Neural crest cell (in vitro differentiated cells): ENCODE results near the gene TMUB1. TPM values are rescaled to one million over a fixed set of nuclear protein-coding genes. Genes with fewer than 3 reads are reported as not detected.

Source experiments
- DNase-seq: peaks from one replicate; pipeline ENCODE4 v3.0.0; 2021; ENCODE audit warnings: low read depth, mixed read lengths, low spot score
- H3K27ac Mint-ChIP-seq: one replicate; pipeline ENCODE4 v1.8.0; 2021; ENCODE audit warnings: mild to moderate bottlenecking, mixed read lengths; ENCODE audit not compliant: unreplicated experiment
- H3K27me3 Mint-ChIP-seq: 2 replicates; pipeline ENCODE4 v1.8.0; 2021; ENCODE audit warnings: low read depth, mild to moderate bottlenecking, mixed read lengths
- H3K36me3 Mint-ChIP-seq: 2 replicates; pipeline ENCODE4 v1.8.0; 2021; ENCODE audit warnings: low read depth, mild to moderate bottlenecking, mixed read lengths
- H3K4me1 Mint-ChIP-seq: 2 replicates; pipeline ENCODE4 v1.8.0; 2021; ENCODE audit warnings: mixed read lengths
- H3K4me3 Mint-ChIP-seq: one replicate; pipeline ENCODE4 v1.8.0; 2021; ENCODE audit warnings: mild to moderate bottlenecking, mixed read lengths
- H3K9me3 Mint-ChIP-seq: 2 replicates; pipeline ENCODE4 v1.8.0; 2021; ENCODE audit warnings: mixed read lengths
- total RNA-seq: library from RNA; stranded (reverse); gene quantifications from 2 replicates; pipeline ENCODE4 v1.2.1, GENCODE V29; 2021
- TF ChIP-seq, protein P1 (sequence below): fragments of 200-600 bp; sonication (generic); conservative IDR thresholded peaks from 2 replicates; pipeline ENCODE4 v1.5.0; 2021; ENCODE audit warnings: antibody characterized with exemption, mild to moderate bottlenecking

Gene TMUB1
- total RNA-seq, 1 donor from 2014 or later = 44.9 TPM

DNA sequence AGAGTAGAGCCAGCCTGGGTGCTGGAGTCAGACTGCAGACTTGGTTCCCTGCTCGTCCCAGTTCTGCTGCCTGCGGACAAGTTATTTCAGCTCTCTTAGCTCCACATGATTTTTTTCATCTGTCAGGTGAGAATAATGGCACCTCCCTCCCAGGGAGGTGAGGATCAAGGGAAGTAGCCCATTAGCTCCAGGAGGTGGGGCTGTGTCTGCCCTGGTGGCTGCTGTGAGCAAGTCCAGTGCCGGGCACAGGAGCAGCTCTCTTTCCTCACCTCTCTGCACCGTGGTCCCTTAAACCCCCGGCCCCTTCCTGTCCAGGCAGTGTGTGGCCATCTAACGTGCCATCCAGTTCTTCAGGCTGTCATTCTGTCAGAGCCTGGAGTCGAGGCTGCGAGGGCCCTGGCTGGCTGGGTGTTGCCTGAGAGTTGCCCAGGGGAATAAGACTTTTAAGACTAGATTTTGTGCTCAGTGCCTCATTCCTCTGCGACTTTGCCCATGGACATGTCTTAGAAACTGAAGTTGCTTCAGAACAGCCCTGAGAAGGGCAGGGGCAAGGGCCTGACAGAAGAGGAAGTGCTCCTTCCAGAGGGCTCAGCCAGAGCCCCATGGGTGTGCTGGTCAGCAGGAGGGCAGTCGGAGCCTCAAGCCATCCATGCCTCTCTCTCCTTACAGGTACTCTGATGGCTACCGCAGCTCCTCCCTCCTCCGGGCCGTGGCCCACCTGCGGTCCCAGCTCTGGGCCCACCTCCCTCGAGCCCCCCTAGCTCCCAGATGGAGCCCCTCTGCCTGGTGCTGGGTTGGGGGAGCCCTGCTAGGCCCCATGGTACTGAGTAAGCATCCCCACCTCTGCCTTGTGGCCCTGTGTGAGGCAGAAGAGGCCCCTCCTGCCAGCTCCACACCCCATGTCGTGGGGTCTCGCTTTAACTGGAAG, 50.1 kb downstream of the TMUB1 start:
- no peak for DNase-seq
- Mint-ChIP-seq H3K4me1 (peaks cover 8% of the 10 kb centered on the region), H3K9me3 (no peaks in the 10 kb centered on the region), H3K27me3 (no peaks in the 10 kb centered on the region), H3K36me3 (no peaks in the 10 kb centered on the region), H3K4me3 (no peak overlapping the region), H3K27ac (no peak overlapping the region)
- TF ChIP-seq, protein P1, sequence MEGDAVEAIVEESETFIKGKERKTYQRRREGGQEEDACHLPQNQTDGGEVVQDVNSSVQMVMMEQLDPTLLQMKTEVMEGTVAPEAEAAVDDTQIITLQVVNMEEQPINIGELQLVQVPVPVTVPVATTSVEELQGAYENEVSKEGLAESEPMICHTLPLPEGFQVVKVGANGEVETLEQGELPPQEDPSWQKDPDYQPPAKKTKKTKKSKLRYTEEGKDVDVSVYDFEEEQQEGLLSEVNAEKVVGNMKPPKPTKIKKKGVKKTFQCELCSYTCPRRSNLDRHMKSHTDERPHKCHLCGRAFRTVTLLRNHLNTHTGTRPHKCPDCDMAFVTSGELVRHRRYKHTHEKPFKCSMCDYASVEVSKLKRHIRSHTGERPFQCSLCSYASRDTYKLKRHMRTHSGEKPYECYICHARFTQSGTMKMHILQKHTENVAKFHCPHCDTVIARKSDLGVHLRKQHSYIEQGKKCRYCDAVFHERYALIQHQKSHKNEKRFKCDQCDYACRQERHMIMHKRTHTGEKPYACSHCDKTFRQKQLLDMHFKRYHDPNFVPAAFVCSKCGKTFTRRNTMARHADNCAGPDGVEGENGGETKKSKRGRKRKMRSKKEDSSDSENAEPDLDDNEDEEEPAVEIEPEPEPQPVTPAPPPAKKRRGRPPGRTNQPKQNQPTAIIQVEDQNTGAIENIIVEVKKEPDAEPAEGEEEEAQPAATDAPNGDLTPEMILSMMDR = no peak

Other genes starting within 250 kb of the TMUB1 start
- gene AOC1, start 231.0 kb downstream of the TMUB1 start, total RNA-seq = not detected in 2 replicates
- 10.7 and 12.4 TPM in 2 replicates for gene KCNH2, start 105.2 kb downstream of the TMUB1 start, total RNA-seq
- 6.1 and 7.4 TPM in 2 replicates for gene NOS3, start 92.5 kb downstream of the TMUB1 start, total RNA-seq
- gene ATG9B, start 59.0 kb downstream of the TMUB1 start, total RNA-seq = 8.0 and 9.2 TPM in 2 replicates
- 42.3 and 43.5 TPM in 2 replicates for gene ABCB8, start 55.0 kb downstream of the TMUB1 start, total RNA-seq
- 4.7 and 6.0 TPM in 2 replicates for gene ASIC3, start 35.0 kb downstream of the TMUB1 start, total RNA-seq
- gene CDK5, start 25.6 kb downstream of the TMUB1 start, total RNA-seq = 38.9 TPM in 2 replicates
- gene SLC4A2, start 23.9 kb downstream of the TMUB1 start, total RNA-seq = 139 and 141 TPM in 2 replicates
- 82.4 and 86.1 TPM in 2 replicates for gene FASTK, start 2.7 kb downstream of the TMUB1 start, total RNA-seq
- gene AGAP3, start 3.0 kb upstream of the TMUB1 start, total RNA-seq = 128 and 139 TPM in 2 replicates
- gene GBX1, start 84.2 kb upstream of the TMUB1 start, total RNA-seq = 2.0 and 2.4 TPM in 2 replicates
- not detected in 2 replicates for gene ASB10, start 103.8 kb upstream of the TMUB1 start, total RNA-seq
- not detected in 2 replicates for gene H2BK1, start 127.0 kb upstream of the TMUB1 start, total RNA-seq
- 67.0 and 68.2 TPM in 2 replicates for gene ABCF2, start 143.7 kb upstream of the TMUB1 start, total RNA-seq
- gene CHPF2, start 149.0 kb upstream of the TMUB1 start, total RNA-seq = 33.1 and 34.1 TPM in 2 replicates
- 46.7 and 50.7 TPM in 2 replicates for gene SMARCD3, start 165.2 kb upstream of the TMUB1 start, total RNA-seq